ENCODE data around the gene UBL4A. TPM values are rescaled to one million over a fixed set of nuclear protein-coding genes. Genes with fewer than 3 reads are reported as not detected.

Gene UBL4A
- total RNA-seq, 1 donor from 2014 or later: 12.1 TPM

DNA sequence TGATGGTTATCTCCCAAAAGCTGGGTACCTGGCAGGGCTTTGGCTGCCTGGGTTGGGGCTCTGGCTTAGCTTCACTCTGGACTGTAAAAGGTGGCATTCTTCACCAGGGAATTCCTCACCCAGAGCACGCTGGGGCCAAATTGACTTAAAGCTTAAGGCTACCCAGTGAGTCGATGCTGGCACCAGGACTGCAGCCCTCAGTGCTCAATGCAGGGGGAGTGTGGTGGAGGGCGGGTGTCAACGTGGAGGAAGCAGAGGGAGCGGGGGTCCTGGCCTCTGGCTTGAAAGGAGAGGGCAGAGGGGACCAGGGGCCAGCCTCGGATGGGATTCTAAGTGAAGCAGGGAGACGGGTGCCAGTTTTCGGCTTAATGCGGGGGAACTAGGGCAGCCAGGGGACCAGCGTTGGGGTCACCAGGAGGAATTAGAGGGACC is 42.9 kb downstream of the UBL4A start:
- Histone ChIP-seq H3K4me2 (peak overlapping the region; percentile 78), H3K9me3 (ENCODE audit: low read depth) (no peaks in the 10 kb centered on the region), H4K20me1 (ENCODE audit: low read depth) (peaks cover 41% of the 10 kb centered on the region), H3K27ac (no peak overlapping the region), H3K4me1 (no peaks in the 10 kb centered on the region), H3K36me3 (no peaks in the 10 kb centered on the region), H3K79me2 (ENCODE audit: low read depth) (peaks cover 35% of the 10 kb centered on the region), H3F3A (ENCODE audit: low read depth) (peaks cover 11% of the 10 kb centered on the region), H3K9ac (no peak overlapping the region), H3K27me3 (no peaks in the 10 kb centered on the region), H2AFZ (replicated peaks) (no peak overlapping the region), H3K4me3 (peak overlapping the region; percentile 64)
- no peak overlapping the region for H3K27ac Mint-ChIP-seq
- peaks cover 6% of the 10 kb centered on the region for H3K36me3 Mint-ChIP-seq
- H3K27me3 Mint-ChIP-seq (ENCODE audit: insufficient read depth, low read depth): peaks cover 10% of the 10 kb centered on the region
- peaks cover 6% of the 10 kb centered on the region for H3K4me1 Mint-ChIP-seq
- H3K4me3 Mint-ChIP-seq: peak overlapping the region; percentile 83
- TF ChIP-seq, protein P1, sequence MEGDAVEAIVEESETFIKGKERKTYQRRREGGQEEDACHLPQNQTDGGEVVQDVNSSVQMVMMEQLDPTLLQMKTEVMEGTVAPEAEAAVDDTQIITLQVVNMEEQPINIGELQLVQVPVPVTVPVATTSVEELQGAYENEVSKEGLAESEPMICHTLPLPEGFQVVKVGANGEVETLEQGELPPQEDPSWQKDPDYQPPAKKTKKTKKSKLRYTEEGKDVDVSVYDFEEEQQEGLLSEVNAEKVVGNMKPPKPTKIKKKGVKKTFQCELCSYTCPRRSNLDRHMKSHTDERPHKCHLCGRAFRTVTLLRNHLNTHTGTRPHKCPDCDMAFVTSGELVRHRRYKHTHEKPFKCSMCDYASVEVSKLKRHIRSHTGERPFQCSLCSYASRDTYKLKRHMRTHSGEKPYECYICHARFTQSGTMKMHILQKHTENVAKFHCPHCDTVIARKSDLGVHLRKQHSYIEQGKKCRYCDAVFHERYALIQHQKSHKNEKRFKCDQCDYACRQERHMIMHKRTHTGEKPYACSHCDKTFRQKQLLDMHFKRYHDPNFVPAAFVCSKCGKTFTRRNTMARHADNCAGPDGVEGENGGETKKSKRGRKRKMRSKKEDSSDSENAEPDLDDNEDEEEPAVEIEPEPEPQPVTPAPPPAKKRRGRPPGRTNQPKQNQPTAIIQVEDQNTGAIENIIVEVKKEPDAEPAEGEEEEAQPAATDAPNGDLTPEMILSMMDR (IDR thresholded peaks at IDR 0.05): no peak
- no peak for TF ChIP-seq EZH2 (IDR thresholded peaks at IDR 0.05)
- TF ChIP-seq EZH2phosphoT487 (IDR thresholded peaks at IDR 0.05): no peak
- peak; percentile 57 for DNase-seq (ENCODE audit: low spot score)
- peaks cover 18% of the 10 kb centered on the region for H3K9me3 Mint-ChIP-seq

DNA sequence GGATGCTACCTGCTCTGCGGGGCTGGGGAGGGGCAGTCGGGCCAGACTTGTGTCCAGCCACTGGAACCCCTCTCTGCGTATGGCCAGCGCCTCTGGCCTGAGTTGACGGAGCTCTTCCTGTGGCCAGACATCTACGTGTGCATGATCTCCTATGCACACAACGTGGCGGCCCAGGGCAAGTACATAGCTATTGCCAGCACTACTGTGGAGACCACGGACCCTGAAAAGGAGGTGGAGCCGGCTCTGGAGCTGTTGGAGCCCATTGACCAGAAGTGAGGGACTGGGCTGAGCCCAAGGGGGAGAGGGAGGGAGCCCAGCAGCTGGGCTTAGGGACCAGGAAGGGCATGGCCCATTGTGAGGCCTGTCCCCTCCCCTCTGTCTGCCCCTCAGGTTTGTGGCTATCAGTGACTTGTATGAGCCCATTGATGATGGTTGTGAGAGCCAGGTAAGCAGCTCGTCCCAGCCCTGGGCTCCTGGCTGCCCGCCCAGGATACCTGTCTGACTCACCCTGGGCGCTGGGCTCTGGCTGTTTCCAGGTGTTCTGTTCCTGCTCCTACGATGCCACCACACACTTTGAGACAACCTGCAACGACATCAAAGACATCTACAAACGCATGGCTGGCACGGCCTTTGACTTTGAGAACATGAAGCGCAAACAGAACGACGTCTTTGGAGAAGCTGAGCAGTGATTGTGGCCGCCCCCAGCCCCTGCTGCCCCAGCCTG is 44.3 kb downstream of the UBL4A start:
- H3K4me3 Mint-ChIP-seq: peak overlapping the region; percentile 83
- H3K4me1 ChIP-seq: no peaks in the 10 kb centered on the region
- H4K20me1 ChIP-seq (ENCODE audit: low read depth): peaks cover 50% of the 10 kb centered on the region

DNA sequence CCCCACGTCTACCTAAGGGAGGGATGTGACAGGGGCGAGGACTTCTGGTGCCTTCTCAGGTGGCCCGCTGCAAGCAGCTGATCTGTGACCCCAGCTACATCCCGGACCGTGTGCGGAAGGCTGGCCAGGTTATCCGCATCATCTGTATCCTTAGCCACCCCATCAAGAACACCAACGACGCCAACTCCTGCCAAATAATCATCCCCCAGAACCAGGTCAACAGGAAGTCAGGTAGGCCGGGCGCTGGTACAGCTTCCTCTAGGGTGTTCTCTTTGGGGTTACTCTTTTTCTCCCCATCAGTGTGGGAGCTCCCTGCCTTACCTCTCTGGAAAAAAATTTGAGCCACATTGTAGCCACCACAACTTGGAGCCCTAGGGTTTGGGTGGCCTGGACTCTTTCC is 44.9 kb downstream of the UBL4A start:
- Mint-ChIP-seq H3K4me1 (peaks cover 10% of the 10 kb centered on the region), H3K36me3 (peaks cover 2% of the 10 kb centered on the region), H3K9me3 (peaks cover 20% of the 10 kb centered on the region), H3K4me3 (no peak overlapping the region), H3K27ac (no peak overlapping the region), H3K27me3 (ENCODE audit: insufficient read depth, low read depth) (peaks cover 13% of the 10 kb centered on the region)
- no peak overlapping the region for H2AFZ ChIP-seq (replicated peaks)
- peaks cover 50% of the 10 kb centered on the region for H4K20me1 ChIP-seq (ENCODE audit: low read depth)
- H3K9ac ChIP-seq: no peak overlapping the region
- DNase-seq (ENCODE audit: low spot score): no peak
- H3K9me3 ChIP-seq (ENCODE audit: low read depth): no peaks in the 10 kb centered on the region
- H3K4me1 ChIP-seq: no peaks in the 10 kb centered on the region
- H3K4me2 ChIP-seq: no peak overlapping the region
- no peak for TF ChIP-seq EZH2 (IDR thresholded peaks at IDR 0.05)
- no peaks in the 10 kb centered on the region for H3K27me3 ChIP-seq
- H3K79me2 ChIP-seq (ENCODE audit: low read depth): peaks cover 49% of the 10 kb centered on the region
- H3K27ac ChIP-seq: no peak overlapping the region
- H3K36me3 ChIP-seq: no peaks in the 10 kb centered on the region
- peaks cover 11% of the 10 kb centered on the region for H3F3A ChIP-seq (ENCODE audit: low read depth)
- H3K4me3 ChIP-seq: no peak overlapping the region

More for the DNA sequence above, 44.3 kb downstream of the UBL4A start:
- Histone ChIP-seq H3K27ac (no peak overlapping the region), H3K27me3 (no peaks in the 10 kb centered on the region), H3K9me3 (ENCODE audit: low read depth) (no peaks in the 10 kb centered on the region), H3K4me2 (no peak overlapping the region), H3K79me2 (ENCODE audit: low read depth) (peaks cover 48% of the 10 kb centered on the region), H3K9ac (no peak overlapping the region), H3F3A (ENCODE audit: low read depth) (peaks cover 11% of the 10 kb centered on the region), H3K4me3 (no peak overlapping the region), H3K36me3 (no peaks in the 10 kb centered on the region), H2AFZ (replicated peaks) (no peak overlapping the region)
- peaks cover 17% of the 10 kb centered on the region for H3K27me3 Mint-ChIP-seq (ENCODE audit: insufficient read depth, low read depth)
- TF ChIP-seq, protein P1 (IDR thresholded peaks at IDR 0.05): no peak
- TF ChIP-seq EZH2phosphoT487 (IDR thresholded peaks at IDR 0.05) (no peak), EZH2 (IDR thresholded peaks at IDR 0.05) (no peak)
- peaks cover 4% of the 10 kb centered on the region for H3K36me3 Mint-ChIP-seq
- no peak for DNase-seq (ENCODE audit: low spot score)
- peaks cover 10% of the 10 kb centered on the region for H3K4me1 Mint-ChIP-seq
- H3K9me3 Mint-ChIP-seq: peaks cover 23% of the 10 kb centered on the region
- no peak overlapping the region for H3K27ac Mint-ChIP-seq

Data from neural progenitor cell (in vitro differentiated cells).